BLaER1 treated with 17β-estradiol and CSF1 and Interleukin-3, amounts not matched to agents 10 nM and 100 nM (cell line): ENCODE measurements around the gene ABHD15.

Source experiments
- H3K27ac ChIP-seq, 11 experiments: shearing (Covaris generic); formaldehyde crosslinking; 2 replicates each; pipeline ENCODE4 v1.8.1; 2022
- H3K27me3 ChIP-seq, 11 experiments: shearing (Covaris generic); formaldehyde crosslinking; 2 replicates each; pipeline ENCODE4 v1.8.1; 2022
- H3K36me3 ChIP-seq, 11 experiments: shearing (Covaris generic); formaldehyde crosslinking; 2 replicates each; pipeline ENCODE4 v1.8.1; 2022
- H3K4me1 ChIP-seq, 10 experiments: shearing (Covaris generic); formaldehyde crosslinking; 2 replicates each; pipeline ENCODE4 v1.8.1; 2022
- H3K4me2 ChIP-seq, 11 experiments: shearing (Covaris generic); formaldehyde crosslinking; 2 replicates each; pipeline ENCODE4 v1.8.1; 2022
- H3K4me3 ChIP-seq, 10 experiments: shearing (Covaris generic); formaldehyde crosslinking; 2 replicates each; pipeline ENCODE4 v1.8.1; 2022
- H3K9ac ChIP-seq, 11 experiments: shearing (Covaris generic); formaldehyde crosslinking; 2 replicates each; pipeline ENCODE4 v1.8.1; 2022
- H3K9me3 ChIP-seq, 11 experiments: shearing (Covaris generic); formaldehyde crosslinking; replicated peaks in 1 of 11; 2 replicates each; pipeline ENCODE4 v1.8.1; 2022
- H4K20me1 ChIP-seq, 11 experiments: shearing (Covaris generic); formaldehyde crosslinking; 2 replicates each; pipeline ENCODE4 v1.8.1; 2022
- Cebpa-rat ChIP-seq, 11 experiments: shearing (Covaris generic); IDR thresholded peaks; 2 replicates each; pipeline ENCODE4 v1.8.1; 2022

ABHD15 gene

DNA sequence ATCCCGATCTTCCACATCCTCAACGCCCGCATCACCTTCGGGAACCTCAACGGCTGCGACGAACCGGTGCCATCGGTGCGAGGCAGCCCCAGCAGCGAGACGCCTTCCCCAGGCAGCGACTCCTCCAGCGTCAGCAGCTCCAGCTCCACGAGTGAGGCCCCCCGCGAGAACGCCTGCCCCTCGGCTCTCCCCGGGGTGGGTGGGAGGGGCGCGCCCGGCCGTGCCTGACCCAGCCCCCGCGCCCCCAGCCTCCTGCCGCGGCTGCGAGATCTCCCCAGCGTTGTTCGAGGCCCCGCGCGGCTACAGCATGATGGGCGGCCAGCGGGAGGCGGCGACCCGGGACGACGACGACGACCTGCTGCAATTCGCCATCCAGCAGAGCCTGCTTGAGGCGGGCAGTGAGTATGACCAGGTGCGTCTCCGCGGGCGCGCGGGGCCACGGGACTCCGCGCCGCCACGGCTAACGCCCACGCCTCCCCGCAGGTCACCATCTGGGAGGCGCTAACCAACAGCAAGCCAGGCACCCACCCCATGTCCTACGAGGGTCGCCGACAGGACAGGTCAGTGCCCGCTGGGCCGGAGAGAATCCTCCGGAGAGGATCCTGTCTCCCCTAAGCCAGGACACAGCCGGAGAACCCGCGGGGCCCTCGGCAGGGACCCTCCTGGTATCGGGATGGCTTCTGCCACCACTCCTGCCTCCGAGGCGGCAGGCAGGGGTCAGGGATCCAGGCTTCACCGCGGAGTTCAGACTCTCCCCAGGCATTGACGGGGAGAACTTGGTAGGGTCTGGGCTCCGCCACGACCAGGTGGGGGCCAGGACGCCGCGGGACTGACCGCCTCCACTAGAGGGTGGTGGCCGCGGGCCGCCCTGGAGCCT is 45.8 kb upstream of the ABHD15 start:
- Histone ChIP-seq H3K27ac (peak overlapping the region in 6 of 11 experiments; percentile 13 to 50 (median 38); a peak in 6 of 22 replicates), H4K20me1 (peaks cover 0 to 78% (median 30%) of the 10 kb centered on the region in 11 experiments; a peak in 18 of 22 replicates), H3K9me3 (peaks cover 0 to 5% (median 0%) of the 10 kb centered on the region in 11 experiments; a peak in 1 of 22 replicates), H3K9ac (peak overlapping the region in 5 of 11 experiments; percentile 35 to 57 (median 40); a peak in 7 of 22 replicates), H3K27me3 (peaks cover 13 to 28% (median 21%) of the 10 kb centered on the region in 11 experiments), H3K4me1 (peaks cover 39 to 76% (median 60%) of the 10 kb centered on the region in 10 experiments), H3K4me2 (peak overlapping the region; percentile 92 to 98 (median 95); a peak in 21 of 22 replicates), H3K4me3 (peak overlapping the region in 4 of 10 experiments; percentile 40 to 52 (median 46); a peak in 6 of 20 replicates), H3K36me3 (peaks cover 0 to 49% (median 32%) of the 10 kb centered on the region in 11 experiments; a peak in 17 of 22 replicates)
- no peak for TF ChIP-seq Cebpa-rat (IDR thresholded peaks at IDR 0.05)

DNA sequence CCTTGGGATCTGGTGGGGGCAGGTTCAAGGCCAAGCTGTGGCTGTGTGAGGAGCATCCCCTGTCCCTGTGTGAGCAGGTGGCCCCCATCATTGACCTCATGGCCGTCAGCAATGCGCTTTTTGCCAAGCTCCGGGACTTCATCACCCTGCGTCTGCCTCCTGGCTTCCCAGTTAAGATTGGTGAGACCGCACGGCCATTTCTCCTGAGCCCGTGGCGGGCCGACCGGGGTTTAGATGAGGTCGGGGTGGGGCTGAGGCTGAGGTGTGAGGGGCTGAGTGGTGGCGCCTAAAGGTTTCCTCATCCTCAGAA is 45.2 kb upstream of the ABHD15 start:
- no peak for TF ChIP-seq Cebpa-rat (IDR thresholded peaks at IDR 0.05)
- Histone ChIP-seq H3K4me3 (no peak overlapping the region), H3K4me1 (peaks cover 33 to 76% (median 60%) of the 10 kb centered on the region in 10 experiments), H3K4me2 (no peak overlapping the region), H3K9ac (no peak overlapping the region), H3K9me3 (peaks cover 0 to 5% (median 0%) of the 10 kb centered on the region in 11 experiments; a peak in 1 of 22 replicates), H4K20me1 (peaks cover 0 to 83% (median 36%) of the 10 kb centered on the region in 11 experiments; a peak in 18 of 22 replicates), H3K27me3 (peaks cover 13 to 23% (median 16%) of the 10 kb centered on the region in 11 experiments), H3K27ac (no peak overlapping the region), H3K36me3 (peaks cover 0 to 50% (median 32%) of the 10 kb centered on the region in 11 experiments; a peak in 17 of 22 replicates)

GRCh38 chr17:29611351-29612093 is 44.7 kb upstream of the ABHD15 start:
- H3K4me3 ChIP-seq, result no peak overlapping the region
- H3K4me2 ChIP-seq, result no peak overlapping the region
- H3K9me3 ChIP-seq, result peaks cover 0 to 5% (median 0%) of the 10 kb centered on the region in 11 experiments; a peak in 1 of 22 replicates
- H3K36me3 ChIP-seq, result peaks cover 0 to 50% (median 32%) of the 10 kb centered on the region in 11 experiments; a peak in 17 of 22 replicates
- peaks cover 0 to 83% (median 34%) of the 10 kb centered on the region in 11 experiments; a peak in 18 of 22 replicates for H4K20me1 ChIP-seq
- peaks cover 8 to 17% (median 10%) of the 10 kb centered on the region in 11 experiments for H3K27me3 ChIP-seq
- H3K9ac ChIP-seq, result no peak overlapping the region
- H3K27ac ChIP-seq, result no peak overlapping the region
- peaks cover 28 to 73% (median 56%) of the 10 kb centered on the region in 10 experiments for H3K4me1 ChIP-seq
- TF ChIP-seq Cebpa-rat (IDR thresholded peaks at IDR 0.05), result no peak

DNA sequence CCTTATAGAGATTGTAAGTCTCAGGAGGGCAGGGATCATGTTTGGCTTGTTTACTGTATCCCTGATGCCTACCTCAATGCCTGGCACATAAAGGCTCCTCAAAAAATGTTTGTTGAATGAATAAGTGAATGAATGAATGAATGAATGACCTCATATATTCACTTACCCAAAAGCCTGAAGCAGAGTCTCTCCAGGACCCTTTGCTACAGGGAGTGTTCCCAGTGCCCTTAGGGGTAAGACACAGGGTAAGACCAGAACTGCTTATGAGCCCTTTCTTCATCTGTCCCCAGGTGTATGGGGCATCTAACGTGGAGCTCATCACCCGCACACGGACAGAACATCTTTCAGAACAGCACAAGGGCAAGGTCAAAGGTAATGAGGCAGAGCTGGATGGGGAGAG is 43.6 kb upstream of the ABHD15 start:
- Histone ChIP-seq H3K4me2 (no peak overlapping the region), H3K27ac (no peak overlapping the region), H4K20me1 (peaks cover 0 to 77% (median 26%) of the 10 kb centered on the region in 11 experiments; a peak in 15 of 22 replicates), H3K9me3 (peaks cover 0 to 5% (median 0%) of the 10 kb centered on the region in 11 experiments; a peak in 1 of 22 replicates), H3K4me3 (no peak overlapping the region), H3K27me3 (peaks cover 0 to 6% (median 0%) of the 10 kb centered on the region in 11 experiments; a peak in 5 of 22 replicates), H3K9ac (no peak overlapping the region), H3K4me1 (peaks cover 19 to 62% (median 45%) of the 10 kb centered on the region in 10 experiments), H3K36me3 (peaks cover 0 to 50% (median 32%) of the 10 kb centered on the region in 11 experiments; a peak in 17 of 22 replicates)
- no peak for TF ChIP-seq Cebpa-rat (IDR thresholded peaks at IDR 0.05)

DNA sequence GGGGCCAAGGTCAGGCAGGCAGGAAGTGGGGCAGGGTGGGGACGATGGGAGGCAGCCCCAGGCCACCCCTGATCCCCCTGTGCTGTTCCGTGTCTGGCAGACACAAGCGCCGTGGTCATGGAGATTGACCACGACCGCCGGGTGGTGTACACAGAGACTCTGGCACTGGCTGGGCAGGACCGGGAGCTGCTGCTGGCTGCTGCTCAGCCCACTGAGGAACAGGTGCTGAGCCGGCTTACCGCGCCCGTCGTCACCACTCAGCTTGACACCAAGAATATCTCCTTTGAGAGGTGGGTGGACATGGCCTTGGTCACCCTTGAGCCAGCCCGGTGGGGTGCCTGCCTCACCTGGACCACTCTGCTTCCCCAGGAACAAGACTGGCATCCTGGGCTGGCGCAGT is 42.1 kb upstream of the ABHD15 start:
- Histone ChIP-seq H3K4me1 (peaks cover 5 to 48% (median 31%) of the 10 kb centered on the region in 10 experiments), H3K9me3 (peaks cover 0 to 5% (median 0%) of the 10 kb centered on the region in 11 experiments; a peak in 1 of 22 replicates), H3K27me3 (no peaks in the 10 kb centered on the region; a peak in 1 of 22 replicates), H3K4me3 (no peak overlapping the region), H3K4me2 (peak overlapping the region in 1 of 11 experiments; percentile 28; a peak in 1 of 22 replicates), H3K27ac (0 out of 22 replicates have a peak overlapping the region, but pooled peaks of 1 of the 11 experiments have one; percentile 8), H3K36me3 (peaks cover 0 to 50% (median 32%) of the 10 kb centered on the region in 11 experiments; a peak in 17 of 22 replicates), H3K9ac (peak overlapping the region in 1 of 11 experiments; percentile 5; a peak in 3 of 22 replicates), H4K20me1 (peaks cover 0 to 68% (median 18%) of the 10 kb centered on the region in 11 experiments; a peak in 13 of 22 replicates)
- no peak for TF ChIP-seq Cebpa-rat (IDR thresholded peaks at IDR 0.05)

DNA sequence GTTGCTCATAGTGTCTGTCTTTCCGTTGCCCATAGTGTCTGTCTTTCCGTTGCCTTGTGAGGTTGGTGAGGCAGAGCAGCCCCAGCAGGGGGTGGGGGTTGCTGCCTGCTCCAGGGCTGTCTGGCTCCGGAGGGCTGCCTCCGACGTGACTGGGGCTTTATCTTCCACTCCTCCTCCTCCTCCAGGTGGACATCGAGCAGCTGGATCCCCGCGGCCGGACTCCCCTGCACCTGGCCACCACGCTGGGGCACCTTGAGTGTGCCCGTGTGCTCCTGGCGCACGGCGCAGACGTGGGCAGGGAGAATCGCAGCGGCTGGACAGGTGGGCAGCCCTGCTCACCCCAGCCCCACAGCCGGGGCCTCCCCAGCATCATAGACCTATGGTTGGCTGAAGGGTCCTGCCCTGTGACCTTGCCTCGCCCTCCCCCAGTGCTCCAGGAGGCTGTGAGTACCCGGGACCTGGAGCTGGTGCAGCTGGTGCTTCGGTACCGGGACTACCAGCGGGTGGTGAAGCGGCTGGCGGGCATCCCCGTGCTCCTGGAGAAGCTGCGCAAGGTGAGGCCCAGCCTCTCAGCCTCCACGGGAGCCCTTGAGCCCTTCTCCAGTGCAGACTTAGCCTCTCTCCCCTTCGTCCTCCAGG is 40.8 kb upstream of the ABHD15 start:
- H3K36me3 ChIP-seq, result peaks cover 0 to 46% (median 28%) of the 10 kb centered on the region in 11 experiments; a peak in 17 of 22 replicates
- H3K4me2 ChIP-seq, result peak overlapping the region in 8 of 11 experiments; percentile 19 to 54 (median 35); a peak in 15 of 22 replicates
- peaks cover 0 to 76% (median 18%) of the 10 kb centered on the region in 11 experiments; a peak in 12 of 22 replicates for H4K20me1 ChIP-seq
- H3K9me3 ChIP-seq, result peaks cover 0 to under 1% (median 0%) of the 10 kb centered on the region in 11 experiments; a peak in 1 of 22 replicates
- H3K4me1 ChIP-seq, result peaks cover 0 to 36% (median 18%) of the 10 kb centered on the region in 10 experiments; a peak in 16 of 20 replicates
- TF ChIP-seq Cebpa-rat (IDR thresholded peaks at IDR 0.05), result no peak
- peak overlapping the region in 5 of 11 experiments; percentile 13 to 55 (median 20); a peak in 10 of 22 replicates for H3K27ac ChIP-seq
- H3K9ac ChIP-seq, result peak overlapping the region in 3 of 11 experiments; percentile 8 to 47 (median 34); a peak in 5 of 22 replicates
- no peak overlapping the region for H3K4me3 ChIP-seq
- no peaks in the 10 kb centered on the region for H3K27me3 ChIP-seq

GRCh38 chr17:29603109-29603674 is 36.4 kb upstream of the ABHD15 start:
- peaks cover 0 to 11% (median 5%) of the 10 kb centered on the region in 11 experiments; a peak in 6 of 22 replicates for H3K36me3 ChIP-seq
- no peak overlapping the region for H3K27ac ChIP-seq
- H3K4me3 ChIP-seq, result no peak overlapping the region
- peaks cover 0 to 80% (median 33%) of the 10 kb centered on the region in 11 experiments; a peak in 16 of 22 replicates for H4K20me1 ChIP-seq
- H3K27me3 ChIP-seq, result no peaks in the 10 kb centered on the region
- no peaks in the 10 kb centered on the region for H3K9me3 ChIP-seq
- no peak overlapping the region for H3K4me2 ChIP-seq
- TF ChIP-seq Cebpa-rat (IDR thresholded peaks at IDR 0.05), result no peak
- H3K9ac ChIP-seq, result no peak overlapping the region
- H3K4me1 ChIP-seq, result peaks cover 9 to 42% (median 31%) of the 10 kb centered on the region in 10 experiments; a peak in 19 of 20 replicates
